Activated CD4-positive, alpha-beta T cell treated with anti-CD3 and anti-CD28 coated beads, Interleukin-2, amount 50 U/mL, for 24 hours (primary cell): Measurements from ENCODE around the gene KAZN.
A peak's percentile ranks its signal among the peaks of the same experiment; 100 is the strongest.
"Not testable (repeated sequence)": the region's sequence is repeated elsewhere in the genome, so short reads cannot be mapped to it uniquely, and the experiment has no call there.

Experiments
- DNase-seq, 2 donors: peaks; one replicate each; pipeline ENCODE4 v3.0.0-alpha.2; 2020; ENCODE audit warnings: low read depth in 1 of 2, low spot score in 1 of 2

Gene KAZN

DNA sequence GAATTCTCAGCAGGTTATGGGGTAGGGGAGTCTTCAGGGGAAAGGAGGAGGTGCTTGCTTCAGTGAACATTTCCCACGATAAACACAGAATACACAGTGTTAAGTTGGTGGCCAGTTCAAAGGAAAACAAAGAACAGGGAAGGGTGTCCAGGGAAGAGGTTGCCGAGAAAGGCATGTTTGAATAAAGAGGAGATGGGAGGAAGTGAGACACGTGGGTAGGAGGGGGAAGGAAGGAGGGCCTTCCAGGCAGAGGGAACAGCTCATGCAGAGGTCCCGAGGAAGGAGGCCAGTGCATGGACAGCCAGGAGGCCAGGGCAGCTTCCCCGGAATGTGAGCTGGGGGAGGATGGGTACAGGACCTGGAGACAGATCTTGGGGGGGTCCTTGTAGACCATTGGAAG lies 424.7 kb downstream of the KAZN start:
- DNase-seq, result no peak

DNA sequence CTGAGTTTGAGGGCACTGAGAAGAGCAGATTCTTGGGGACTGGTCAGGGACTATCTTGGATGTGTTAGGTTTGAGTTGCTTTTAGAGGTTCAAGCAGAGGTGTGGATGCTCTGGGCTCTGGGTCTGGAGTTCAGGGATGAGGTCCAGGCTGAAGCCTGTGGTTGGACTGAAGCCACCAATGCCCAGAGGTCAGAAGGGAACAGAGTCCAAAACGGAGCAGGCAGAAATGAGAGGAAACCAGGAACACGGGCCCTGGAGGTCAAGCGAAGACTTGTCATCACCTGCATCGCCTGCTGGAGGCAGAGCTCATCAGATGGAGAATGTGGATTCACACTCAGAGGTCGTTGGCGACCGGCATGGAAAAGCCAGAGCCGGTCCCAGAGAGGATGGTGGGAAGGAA lies 425.5 kb downstream of the KAZN start:
- no peak for DNase-seq

DNA sequence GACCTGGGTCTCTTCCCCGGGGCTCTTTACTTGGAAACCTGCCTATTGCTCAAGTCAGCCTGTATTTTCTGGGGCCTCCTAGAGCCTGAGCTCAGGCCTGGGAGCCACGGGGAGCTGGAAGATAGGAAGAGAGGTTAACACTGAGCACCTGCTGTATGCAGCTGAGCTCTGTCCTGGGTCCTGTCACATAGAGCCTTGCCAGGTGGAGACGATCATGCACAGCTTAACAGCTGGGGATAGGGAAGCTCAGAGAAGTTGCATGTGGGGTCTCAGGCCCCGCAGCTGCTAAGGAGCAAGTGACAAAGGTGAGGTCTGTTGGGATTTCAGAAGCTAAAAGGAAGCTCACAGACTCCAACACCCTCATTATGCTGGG lies 427.6 kb downstream of the KAZN start:
- no peak for DNase-seq

DNA sequence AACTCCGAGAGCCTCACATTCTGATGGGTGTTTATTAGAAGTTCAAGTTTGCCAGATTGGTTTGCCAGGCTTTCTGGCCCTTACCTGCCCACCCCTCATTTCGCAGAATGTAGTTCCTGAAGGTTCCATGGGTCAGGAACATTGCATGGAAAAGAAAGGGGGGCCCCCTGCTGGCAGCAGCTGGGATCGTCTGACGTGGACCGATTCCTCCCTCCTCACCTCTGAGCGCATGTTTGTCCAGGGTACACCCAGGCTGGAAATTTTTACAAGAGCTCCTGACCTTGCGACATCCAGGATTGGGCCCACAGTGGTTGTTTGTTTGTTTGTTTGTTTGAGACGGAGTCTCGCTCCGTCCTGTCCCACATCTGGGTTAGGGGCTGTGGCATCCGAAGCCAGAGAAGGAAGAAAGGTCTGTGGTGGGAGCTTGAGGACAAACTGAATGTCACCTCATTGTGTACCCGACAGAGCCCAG lies 429.1 kb downstream of the KAZN start:
- peak in 1 of 2 donors; percentile 11 for DNase-seq

DNA sequence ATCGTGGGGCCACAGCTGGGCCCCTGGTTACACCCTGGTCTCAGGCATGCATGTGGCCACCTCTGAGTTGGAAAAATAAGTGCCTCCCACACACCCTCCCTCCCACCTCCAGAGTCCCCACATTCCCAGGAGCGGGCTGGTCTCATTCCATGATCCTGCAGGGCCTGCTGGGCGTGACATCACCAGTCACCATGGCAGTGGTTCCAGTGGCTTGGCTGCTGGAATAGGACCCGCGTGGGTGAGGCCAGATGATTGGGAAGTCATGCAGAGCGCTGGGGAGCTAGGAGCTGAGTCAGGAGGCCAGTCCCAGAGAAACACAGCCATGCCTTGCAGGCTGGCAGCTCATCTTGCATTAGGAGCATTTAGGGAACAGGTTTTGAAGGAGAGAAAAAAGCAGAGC lies 429.6 kb downstream of the KAZN start:
- no peak for DNase-seq

DNA sequence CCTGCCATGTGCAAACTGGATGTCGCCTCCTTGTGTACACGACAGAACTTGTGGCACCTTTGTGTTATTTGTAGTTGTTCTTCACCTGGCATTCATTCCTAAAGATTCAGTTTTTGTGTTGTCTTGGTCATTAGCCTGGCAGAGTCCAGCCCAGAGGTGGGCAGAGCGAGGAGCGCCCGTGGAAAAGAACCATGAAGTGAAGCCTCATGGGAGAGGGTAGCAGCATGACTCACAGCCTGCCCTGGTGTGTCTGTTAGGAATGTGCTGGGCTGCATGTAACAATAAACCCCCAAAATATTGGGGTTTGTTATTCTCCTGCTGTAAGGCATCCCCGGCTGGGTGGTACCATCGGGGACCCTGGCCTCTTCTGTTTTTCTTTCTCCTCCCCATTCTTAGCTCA lies 430.1 kb downstream of the KAZN start:
- DNase-seq, result no peak

DNA sequence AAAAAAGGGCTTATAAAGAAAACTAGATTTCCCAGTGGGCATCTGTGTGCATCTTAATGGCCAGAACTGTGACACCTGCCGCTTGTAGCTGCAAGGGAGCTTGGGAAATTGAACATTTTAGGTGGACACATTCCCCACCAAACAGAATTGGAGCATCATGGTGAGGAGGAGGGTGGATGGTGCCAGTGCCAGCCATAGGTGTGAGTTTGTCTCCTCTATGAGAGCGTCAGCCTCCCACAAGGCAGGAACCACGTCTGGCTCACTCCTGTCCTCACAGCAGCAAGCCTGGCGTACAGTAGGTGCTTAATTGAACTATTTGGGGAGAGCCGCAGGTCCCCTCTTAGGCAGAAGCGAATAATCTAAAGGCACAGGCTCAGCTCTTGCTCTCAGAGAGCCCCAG lies 430.6 kb downstream of the KAZN start:
- no peak for DNase-seq

DNA sequence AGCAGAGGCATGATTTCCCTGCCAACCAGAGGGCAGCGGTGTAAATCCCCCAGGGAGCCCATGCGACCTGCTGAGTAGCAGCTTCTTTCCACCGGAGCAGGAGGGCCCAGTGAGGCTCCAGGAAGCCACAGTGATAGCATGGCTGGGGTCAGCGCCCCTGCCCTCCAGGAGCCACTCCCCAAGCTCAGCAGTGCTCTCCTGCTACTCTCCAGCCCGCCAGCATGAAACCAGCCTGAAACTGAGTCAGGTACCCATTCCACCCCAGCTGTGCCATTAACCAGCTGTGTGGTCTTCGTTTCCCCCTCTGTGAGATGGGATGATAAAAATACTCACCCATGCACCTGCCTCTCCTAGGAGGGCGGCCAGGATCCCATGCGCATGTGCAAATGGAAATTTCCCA lies 431.3 kb downstream of the KAZN start:
- no peak for DNase-seq

DNA sequence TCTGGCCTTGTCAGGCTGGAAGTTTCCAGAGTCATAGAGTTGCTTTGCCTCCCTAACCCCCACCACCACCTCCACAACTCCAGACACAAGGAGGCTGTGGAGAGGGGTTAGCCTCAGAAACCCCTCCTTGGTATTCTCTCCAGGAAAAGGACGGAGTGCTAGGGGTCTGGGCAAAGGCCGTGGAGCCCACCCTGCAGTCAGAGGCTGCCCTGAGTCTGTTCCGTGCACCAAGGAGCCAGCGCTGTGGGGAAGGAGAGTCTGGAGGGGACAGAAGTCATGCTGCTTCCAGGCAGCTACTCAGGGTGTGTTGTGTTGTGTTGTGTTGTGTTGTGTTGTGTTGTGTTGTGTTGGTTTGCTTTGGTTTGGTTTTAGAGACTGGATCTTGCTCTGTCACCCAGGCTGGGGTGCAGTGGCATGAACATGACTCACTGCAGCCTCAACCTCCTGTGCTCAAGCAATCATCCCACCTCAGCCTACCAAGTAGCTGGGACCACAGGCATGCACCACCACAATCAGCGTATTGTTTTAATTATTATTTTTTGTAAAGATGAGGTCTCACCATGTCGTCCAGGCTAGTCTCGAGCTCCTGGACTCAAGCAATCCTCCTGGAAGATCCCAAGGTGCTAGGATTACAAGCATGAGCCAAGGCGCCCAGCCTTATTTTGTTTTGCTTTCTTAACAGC lies 432.9 kb downstream of the KAZN start:
- no peak for DNase-seq

DNA sequence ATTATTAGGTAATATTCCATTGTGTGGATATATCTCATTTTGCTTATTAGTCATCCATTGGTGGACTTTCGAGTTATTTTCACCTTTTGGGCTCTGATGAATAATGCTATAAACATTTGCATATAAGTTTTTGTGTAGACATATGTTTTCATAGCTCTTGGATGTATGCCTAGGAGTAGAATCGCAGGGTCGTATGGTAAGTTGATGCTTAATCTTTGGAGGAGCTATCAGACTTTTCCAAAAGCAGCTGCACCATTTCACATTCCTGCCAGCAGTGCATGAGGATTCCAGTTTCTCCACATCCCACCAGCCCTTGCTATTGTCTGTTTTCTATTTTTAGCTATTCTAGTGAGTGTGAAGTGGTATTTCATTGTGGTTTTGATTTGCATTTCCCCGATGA lies 434.8 kb downstream of the KAZN start:
- no peak for DNase-seq

DNA sequence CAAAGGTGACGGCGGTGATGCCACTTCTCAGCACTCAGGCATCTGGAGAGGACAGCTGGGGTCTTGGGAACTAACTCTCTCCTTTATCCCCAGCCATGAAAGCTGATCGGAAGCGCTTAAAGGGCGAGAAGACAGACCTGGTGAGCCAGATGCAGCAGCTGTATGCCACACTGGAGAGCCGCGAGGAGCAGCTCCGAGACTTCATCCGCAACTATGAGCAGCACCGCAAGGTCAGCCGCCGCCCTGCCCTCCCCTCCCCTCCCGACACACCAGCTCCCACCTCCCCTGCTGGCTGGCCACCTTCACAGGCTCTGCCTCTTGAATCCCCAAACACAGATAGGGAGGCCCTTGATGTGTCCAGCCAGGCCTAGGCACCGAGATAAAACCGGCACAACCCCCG lies 436.2 kb downstream of the KAZN start:
- no peak for DNase-seq

DNA sequence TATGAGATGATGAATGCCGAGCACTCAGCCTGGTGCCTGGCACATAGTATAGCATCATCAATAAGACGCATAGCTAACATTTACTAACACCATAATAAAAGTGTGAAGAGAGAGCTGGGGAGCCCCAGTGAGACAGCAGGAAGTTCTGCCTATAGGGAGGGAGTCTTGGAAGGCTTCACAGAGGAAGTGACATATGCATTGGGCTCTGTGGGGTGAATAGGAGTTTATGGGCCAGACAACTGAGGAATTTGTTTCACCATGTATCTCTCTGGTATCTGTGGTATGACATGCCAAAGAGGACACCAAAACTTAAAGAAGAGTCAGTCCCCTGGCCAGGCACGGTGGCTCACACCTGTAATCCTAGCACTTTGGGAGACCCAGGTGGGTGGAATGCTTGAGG lies 436.8 kb downstream of the KAZN start:
- DNase-seq, result no peak

DNA sequence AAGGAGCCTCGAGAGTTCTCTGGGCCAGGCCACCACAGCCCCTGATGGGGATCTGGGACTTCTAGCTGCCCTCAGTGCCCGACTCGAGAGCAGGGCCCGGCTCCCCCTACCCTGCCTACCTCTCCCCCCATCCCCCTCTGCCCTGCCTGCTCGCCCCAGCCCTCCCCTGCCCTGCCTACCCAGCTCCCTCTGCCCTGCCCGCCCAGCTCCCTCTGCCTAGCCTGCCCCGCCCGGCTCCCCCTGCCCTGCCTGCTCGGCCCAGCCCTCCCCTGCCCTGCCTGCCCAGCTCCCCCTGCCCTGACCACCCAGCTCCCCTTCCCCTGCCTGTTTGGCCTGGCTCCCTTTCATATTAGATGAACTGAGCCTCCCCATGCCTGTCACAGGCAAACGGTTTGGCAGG lies 437.6 kb downstream of the KAZN start:
- DNase-seq, result no peak

DNA sequence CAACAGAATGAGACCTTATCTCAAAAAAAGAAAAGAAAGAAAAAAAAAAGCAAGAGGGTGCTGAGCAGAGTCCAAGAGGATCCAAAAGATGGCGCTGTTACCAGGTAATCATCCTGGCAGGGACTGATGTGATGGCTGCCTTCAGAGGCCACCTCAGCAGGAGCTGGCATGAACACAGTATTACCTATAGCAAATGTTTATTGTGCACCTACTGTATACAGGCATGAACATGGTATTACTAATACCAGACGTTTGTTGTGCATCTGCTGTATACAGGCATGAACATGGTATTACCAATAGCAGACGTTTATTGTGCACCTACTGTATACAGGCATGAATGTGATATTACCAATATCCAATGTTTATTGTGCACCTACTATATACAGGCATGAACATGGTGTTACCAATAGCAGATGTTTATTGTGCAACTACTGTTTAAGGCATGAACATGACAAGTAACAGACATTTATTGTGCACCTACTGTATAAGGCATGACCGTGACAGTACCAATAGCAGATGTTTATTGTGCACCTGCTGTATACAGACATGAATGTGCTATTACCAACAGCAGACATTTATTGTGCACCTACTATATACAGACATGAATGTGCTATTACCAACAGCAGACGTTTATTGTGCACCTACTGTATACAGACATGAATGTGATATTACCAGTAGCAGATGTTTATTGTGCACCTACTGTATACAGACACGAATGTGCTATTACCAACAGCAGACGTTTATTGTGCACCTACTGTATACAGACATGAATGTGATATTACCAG lies 439.9 kb downstream of the KAZN start:
- DNase-seq, result no peak

DNA sequence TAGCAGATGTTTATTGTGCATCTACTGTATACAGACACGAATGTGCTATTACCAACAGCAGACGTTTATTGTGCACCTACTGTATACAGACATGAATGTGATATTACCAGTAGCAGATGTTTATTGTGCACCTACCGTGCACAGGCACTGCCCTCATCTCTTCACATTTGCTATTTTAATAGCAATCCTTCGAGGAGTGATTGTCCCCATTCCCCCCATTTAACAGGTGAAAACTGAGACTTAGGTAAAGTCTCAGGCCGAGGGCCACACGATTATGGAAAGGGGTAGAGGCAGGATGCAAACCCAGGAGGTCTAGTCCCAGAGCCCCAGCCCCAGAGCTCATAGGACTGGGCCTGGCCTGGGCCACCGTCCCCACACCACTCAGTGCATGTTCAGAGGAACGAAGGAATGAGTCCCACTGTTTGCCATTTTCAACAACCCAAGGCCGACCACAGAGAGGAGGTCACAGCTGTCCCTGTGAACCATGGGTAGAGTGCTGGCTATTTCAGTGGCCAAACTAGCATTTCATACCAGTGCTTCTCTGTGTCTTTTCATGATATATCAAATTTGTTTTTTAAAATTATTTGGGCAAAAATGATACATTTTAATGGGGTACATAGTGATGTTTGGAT lies 440.6 kb downstream of the KAZN start:
- no peak for DNase-seq

DNA sequence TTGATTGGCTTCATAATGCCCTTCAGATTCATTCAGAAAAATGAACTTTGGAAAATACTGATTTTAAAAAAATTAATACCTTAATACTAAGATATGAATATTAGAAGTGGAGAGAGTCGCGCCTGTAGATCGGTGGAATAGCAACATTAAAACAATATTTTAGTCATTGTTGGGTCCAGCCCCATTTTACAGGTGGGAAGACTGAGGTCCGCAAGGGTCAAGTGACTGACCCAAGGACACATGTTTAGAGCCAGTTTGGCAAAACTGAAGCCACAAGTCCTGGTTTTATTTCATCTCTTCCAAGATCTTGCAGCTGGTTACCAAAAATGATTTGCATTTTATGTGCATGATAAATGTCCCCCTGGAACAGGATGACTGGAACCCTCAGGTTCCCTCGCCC lies 441.4 kb downstream of the KAZN start:
- no peak for DNase-seq

DNA sequence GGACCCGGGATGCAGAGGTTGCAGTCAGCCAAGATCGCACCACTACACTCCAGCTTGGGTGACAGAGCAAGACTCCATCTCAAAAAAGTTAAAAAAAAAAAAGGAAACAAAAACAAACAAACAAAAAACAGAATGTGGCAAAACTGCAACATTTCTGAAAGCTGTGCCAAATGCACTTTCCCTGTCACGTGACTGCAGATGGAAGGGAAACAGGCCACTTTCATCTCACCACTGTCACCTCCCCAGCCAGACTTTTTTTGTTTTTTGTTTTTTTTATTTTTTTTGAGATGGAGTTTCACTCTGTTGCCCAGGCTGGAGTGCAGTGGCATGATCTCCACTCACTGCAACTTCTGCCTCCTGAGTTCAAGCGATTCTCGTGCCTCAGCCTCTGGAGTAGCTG lies 442.2 kb downstream of the KAZN start:
- DNase-seq, result not testable (repeated sequence)

DNA sequence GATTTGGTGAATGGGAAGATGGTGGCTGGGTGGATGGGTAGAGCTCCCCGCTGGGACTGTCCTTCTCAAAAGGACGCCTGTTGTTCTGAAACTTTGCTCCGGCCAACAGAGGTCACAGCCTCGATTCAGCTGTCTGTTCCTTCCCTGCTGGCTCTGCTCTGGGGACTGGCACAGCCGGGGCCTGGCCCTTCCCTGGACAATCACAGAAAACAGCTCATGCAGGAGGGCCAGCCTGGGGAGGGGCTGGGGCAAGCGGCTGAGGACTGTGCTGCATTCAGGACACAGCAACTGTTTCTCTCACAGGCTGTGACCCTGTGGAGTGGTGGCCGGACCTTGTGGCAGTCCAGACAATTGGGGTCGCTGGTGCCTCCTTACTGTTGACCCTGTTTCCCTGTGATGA lies 444.4 kb downstream of the KAZN start:
- DNase-seq, result no peak

DNA sequence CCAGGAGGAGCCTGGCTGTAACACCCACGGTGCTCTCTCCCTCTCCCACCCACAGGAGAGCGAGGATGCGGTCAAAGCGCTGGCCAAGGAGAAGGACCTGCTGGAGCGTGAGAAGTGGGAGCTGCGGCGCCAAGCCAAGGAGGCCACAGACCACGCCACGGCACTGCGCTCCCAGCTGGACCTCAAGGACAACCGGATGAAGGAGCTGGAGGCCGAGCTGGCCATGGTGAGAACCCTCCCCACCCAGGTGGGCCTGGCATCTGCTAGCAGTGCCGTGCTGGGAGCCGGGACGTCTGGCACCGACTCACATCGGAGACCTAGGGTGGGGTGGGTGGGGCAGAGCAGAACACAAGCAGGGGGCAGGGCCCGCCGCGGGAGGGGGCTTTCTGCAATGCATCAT lies 445.4 kb downstream of the KAZN start:
- no peak for DNase-seq

DNA sequence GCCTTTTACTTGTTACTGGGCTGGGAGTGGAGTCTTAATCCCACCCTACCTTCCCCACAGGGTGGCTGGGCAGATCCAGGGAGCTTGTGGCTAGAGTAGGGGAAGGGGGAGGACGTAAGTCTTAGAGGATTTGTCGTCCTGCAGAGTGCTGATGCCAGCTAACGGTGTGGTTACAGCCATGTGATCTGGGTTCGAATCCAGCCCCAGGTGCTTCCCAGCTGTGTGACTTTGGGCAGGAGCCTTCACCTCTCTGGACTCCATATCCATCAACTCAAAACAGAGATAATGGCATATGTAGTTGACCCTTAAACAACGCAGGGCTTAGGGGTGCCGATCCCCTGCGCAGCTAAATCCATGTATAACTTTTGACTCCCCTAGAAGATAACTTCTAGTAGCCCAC lies 446.6 kb downstream of the KAZN start:
- DNase-seq, result no peak

DNA sequence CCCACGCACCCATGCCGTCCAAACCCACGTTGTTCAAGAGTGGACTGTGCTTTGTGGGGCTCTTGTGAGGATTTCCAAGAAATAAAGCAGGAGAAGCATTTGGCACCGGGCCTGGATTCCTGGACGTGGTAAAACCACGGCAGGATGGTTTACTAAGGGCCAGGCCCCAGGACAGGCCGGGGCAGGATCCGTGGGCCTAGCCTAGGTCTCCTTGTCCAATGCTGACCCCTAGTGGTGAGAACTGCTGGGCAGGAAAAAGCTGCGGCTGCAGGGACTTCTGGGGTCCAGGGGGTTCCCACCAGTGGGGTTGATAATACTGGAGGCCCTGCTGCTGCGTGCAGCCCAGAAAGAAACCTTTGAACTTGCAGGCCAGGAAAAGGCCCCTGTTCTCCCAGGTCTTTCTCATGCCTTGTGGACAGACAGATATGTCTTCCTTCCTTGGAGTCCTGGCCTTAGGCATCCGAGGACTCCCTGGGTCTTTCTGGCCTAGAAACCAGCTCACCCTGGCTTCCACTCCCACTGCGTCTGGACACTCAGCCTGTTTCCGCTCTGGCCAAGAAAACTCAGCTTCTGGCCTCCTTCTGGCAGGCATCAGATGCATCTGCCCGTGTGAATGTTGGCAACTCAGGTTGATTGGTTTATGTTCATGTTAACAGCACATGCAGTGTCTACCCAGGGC lies 448.1 kb downstream of the KAZN start:
- peak; percentile 6 to 44 for DNase-seq

DNA sequence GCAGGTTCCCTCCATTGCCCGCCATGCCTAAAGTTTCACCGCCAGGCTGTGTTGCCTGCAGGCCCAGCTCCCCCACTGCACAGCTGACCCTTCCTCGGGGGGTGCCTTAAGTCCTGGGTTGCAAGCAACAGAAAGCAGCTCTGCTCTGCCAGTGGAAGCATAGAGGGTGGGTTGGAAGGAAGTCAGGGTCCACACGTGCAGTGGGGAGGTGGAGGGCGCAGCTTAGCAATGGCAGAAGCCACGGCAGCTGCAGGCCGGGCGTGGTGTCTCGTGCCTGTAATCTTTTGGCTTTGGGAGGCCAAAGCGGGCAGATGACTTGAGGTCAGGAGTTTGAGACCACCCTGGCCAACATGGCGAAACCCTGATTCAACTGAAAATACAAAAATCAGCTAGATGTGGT lies 448.8 kb downstream of the KAZN start:
- no peak for DNase-seq
